ENCODE results near the gene TMCO4.

The TMCO4 gene

GRCh38 chr1:19712928-19713327, 86.8 kb downstream of the TMCO4 start:
- DNase-seq: no peak

DNA sequence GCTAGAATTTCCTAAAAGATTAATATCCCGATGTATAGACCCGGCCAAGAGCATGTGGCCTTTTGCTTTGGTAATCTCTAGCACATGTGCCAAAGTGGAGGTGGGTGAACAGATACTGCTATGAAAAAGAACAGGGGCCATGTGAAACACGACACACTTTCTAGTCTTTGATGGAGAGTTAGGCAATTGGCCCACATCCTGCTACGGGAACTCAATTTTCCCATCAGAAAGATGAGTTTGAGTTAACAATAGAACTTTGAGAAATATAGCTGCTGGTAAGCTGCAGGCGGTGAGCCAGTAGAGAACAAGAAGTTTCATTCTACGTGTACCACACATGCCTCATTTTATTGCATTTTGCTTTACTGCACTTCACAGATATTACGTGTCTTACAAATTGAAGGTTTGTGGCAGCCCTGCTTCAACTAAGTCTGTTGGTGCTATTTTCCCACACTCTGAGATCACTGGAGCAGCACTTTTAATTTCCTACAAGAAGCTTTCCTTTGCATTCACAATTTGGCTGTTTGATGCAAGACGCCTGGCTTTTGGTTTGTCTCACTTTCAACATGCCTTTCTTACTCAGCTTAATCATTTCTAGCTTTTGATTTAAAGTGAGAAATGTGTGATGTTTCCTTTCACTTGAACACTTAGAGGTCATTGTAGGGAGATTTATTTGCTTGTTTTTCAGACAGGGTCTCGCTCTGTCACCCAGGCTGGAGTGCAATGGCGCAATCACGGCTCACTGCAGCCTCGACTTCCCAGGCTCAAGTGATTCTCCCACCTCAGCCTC, 88.7 kb downstream of the TMCO4 start:
- DNase-seq: no peak

DNA sequence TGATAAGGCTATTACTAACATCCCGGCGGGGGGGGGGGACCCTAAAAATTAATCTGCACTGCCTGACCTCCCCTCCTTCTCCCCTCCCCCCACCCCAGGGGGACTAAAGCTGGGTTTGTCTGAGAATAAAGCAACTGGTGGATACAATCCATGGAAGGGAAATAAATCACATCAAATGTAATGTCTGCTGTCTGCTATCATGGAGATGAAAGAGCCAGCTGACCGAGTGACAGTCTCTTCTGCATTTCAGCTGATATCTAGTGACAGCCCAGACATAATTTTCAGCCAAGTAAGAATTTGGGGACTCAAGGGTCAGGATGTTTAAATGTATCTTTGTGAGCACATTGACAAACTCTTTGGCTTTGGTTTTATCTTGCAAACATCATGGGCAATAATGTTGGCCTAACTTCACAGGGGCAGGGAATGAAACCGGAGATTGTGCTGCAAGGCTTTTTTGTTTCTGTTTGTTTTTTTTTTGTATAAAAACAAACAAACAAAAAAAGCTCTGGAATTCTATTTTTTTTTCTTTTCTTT, 90.4 kb downstream of the TMCO4 start:
- no peak for DNase-seq

DNA sequence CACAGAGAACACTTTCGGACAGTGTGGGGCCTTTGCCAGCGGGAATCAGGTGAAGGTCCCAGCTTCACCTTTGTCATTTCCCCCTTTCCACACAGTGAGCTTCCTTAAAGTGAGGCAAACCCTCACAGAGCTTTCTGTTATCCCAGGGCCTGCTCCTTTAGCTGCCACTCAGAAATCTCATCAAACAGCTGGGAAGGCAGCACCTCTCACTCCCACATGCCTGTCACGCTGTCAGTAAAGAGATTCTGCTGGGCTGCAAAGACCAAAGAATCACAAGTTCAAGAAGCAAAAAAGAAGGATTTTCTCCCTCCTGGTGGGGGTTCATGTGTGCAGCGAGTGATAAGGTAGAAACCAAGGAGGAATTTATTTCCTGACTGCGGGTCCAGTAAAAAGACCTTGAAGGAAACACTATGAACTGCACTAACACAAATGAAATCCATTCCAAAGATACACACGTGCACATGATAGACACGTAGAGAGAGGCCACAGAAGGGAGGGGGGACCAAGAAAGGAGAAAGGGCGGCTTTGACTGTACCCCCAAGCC, 91.1 kb downstream of the TMCO4 start:
- no peak for DNase-seq

DNA sequence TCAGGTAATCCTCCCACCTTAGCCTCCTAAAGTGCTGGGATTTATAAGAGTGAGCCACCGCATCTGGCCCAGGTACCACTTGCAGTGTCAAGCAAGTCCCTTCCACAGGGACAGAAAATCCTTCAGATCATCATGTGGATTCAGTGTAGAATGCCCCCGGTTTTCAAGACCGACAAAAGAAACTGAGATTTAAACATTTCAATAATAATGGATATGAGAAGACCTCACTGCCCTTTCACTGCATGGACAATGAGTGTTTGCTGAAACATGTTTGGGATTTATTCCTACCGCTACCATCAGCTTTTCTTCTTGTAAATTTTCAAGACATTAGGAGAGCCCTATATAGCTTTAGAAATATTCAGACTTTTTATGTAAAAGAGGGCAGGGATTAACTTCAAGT, 93.6 kb downstream of the TMCO4 start:
- no peak for DNase-seq

DNA sequence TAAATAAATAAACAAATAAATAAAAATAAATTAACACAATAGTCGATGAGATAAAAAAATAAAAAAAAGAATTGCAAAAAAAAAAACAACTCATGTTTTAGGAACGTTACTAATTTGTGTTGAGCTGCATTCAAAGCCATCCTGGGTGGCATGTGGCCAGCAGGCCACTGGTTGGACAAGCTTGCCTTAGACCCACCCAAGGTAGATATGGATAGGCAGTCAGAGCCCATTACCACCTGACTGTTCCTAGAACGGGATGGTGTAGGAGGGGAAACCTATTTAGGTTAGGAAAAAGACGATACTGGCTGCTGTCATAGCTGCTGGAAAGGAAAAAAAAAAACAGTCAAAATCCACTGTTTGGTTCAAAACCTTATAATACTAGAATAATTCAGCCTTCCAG, 94.3 kb downstream of the TMCO4 start:
- no peak for DNase-seq

DNA sequence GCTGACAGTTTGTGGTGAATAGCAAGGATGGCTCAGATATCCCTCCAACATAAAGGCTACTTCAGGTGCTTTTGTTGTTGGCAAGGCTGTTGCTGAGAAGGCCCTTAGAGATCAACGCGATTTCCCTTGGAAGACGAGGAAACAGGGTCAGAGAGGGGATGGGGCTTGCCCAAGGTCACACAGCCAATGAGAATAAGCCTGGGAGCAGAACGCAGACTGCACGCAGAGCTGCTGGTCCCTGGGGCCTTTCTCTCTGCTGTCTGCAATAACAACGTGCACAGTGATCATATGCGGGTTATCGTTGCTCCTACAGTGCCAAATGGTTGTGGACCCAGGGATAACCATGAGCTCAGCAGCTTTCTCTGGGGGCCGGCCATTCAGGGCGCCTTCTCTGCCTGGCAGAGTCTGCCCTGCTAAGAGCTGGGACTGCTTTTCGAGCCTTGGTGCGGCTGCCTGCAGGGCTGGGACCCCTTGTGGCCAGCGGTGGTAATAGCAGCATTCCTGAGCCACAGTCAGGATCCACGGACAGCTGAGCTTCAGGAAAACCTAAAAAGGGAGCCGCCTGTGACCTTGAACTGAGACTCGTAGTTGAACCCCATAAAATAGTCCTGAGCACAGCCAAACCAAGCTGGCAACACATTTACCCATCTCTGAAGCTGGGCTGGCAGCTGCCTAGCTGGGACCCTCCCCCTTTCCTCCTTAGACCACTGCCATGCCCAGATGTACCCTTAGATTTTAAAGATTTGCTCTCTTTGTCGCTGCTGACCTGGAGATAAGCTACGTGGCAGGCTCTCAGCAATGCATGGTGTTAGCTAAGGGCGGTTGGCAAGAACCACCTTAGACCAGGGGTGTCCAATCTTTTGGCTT, 95.2 kb downstream of the TMCO4 start:
- DNase-seq: peak; percentile 92

DNA sequence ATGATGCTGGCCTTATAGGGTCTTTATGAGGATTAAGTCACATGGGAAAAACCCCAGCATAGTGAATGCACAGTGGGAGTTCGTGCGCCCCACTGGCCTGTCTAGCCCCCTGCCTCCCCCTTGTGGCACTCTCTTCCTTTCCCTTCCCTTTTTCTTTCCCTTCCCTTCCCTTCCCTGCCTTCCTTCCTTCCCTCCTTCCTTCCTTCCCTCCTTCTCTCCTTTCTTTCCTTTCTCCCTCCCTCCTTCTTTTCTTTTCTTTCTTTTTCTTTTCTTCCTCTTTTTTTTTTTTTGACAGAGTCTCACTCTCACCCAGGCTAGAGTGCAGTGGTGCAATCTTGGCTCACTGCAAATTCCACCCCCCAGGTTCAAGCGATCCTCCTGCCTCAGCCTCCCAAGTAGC, 96.4 kb downstream of the TMCO4 start:
- DNase-seq: no peak

DNA sequence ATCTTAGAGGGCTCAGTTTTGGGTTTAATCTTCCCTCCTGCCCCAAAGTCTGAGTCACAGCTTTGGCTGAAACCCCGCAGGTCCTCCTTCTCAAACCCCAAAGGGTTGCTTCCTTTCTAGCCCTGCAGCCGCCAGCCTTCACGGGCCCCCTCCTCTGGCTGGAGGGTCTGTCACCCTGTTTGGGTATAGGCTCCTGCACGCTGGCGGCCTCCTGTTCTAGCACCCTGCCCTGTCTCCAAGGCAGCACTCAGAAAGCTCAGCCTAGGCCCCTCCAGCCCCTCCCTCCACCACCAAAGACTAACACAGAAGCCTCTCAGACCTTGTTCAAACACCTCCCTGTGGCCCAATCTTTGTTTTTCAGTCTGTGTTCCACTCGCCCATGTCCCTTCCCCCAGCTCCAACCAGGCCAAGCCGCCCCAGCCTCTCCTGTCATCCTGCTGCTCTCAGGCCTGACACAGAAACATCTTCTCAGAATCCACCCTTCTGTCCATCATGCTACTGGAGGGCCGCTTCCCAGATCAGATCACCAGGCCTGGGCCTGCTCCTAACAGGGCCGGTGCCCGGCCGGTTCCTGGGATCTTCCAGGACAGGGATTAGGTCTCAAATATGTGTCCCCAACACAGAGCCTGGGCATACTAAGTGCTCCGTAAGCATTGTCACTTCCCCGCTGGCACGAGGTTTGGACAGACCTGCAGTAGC, 99.5 kb downstream of the TMCO4 start:
- DNase-seq: no peak

DNA sequence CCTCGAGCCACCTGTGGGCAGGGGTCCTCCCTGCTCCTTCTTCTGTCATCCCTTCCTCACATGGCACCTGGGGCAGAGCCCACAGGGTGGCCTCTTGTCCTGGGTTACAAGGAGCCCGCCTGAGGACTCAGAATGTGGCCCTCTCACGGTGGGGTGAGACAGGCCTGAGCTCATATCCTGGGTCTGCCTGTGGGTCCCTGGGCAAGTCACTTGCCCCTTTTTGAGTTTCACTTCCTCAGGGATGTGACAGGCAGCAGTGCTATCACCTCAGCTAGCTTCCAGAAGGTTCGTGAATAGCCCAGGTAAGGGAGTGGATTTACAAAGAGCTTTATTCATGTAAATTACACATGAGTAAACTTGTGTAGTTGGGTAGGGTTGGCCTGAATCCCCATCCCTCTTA, 101.5 kb downstream of the TMCO4 start:
- DNase-seq: peak; percentile 29

GRCh38 chr1:19696820-19697219, 102.9 kb downstream of the TMCO4 start:
- no peak for DNase-seq

- no peak for DNase-seq
Observed at GRCh38 chr1:19695772-19696171, 103.9 kb downstream of the TMCO4 start.

DNA sequence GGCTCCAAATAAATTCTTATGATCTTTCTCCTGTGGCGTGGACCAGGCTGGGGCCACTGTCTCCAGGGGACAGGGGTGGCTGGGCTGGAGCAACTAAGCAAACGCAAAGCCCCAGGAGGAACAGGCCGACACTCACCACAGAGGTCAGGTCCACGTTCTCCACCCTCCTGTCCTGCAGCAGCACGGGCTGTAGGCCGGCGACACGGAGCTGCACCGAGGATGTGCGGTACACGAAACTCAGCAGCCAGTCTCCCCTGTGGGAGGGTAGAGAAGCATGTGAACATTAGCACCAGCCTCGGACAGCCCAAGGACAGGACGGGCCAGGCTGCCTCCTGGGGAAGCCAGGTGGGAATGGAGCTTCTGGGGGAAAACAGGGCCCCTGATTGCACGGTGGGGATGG, 105.4 kb downstream of the TMCO4 start:
- no peak for DNase-seq

- DNase-seq: no peak
Observed at GRCh38 chr1:19690342-19690741, 109.4 kb downstream of the TMCO4 start.

GRCh38 chr1:19689856-19690255, 109.9 kb downstream of the TMCO4 start:
- DNase-seq: no peak

DNA sequence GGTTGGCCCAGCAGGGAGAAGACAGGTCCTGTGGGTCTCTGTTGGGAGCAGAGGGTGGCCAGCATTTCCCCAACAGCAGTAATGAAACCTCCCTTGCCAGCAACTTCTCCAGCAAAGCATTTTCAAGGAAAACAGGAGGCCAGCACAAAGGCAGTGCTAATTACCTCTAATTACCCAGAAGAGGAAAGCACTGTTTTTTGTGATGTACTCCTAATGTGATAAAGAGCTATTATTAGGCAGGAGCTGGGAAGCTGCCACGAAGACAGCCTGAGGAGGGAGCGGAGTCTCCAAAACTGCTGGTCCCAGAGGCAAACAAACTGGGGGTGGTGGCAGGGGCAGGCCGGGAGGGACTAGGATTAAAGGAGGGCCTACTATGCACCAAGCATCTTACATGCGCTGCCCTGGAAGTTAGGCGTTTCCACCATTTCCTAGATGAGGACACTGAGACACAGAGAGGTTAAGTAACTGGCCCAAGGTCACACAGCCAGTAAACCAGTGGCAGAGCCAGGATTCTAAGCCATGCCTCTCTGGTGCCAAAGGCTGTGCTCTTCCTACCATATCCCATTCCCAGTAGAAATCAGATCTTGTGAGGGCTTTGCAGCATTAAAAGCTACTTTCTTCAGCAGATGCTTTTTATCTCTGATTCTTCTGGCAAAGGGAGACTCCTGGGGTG, 110.5 kb downstream of the TMCO4 start:
- no peak for DNase-seq

DNA sequence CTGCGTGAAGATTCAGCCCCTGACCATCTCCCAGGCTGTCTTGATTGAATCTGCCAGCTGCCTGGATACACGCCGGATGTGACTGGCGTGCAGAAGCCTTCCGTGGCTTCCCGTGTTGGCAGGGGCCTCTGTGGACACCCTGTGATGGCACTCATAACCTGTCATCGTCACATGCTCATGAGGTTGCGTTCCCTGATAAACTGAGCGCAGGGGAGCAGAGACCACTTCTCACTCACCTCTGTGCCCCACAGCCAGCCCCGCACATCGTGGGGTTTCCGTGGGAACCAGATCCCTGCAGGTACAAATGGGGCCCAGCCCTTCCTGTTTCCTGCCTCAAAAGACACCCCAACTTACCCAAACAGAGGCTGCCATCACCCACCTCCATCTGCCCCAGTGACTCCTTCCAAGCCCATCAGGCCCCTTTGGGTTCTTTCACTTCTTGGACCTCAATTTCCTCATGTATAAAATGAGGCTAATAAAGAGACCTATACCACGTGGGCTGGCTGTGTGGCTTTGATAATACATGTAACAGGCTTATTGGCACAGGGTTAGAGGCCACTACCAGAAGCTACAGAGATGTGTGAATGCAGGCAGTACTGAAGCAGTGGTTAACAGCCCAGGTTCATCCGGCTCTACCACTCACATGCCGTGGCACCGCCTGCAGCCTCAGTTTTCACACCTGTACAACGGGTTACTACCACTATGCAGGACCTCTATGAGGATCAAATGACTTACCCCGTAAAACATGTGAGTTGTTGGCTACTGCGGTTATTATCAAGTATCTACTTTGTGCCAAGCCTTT, 111.5 kb downstream of the TMCO4 start:
- no peak for DNase-seq

DNA sequence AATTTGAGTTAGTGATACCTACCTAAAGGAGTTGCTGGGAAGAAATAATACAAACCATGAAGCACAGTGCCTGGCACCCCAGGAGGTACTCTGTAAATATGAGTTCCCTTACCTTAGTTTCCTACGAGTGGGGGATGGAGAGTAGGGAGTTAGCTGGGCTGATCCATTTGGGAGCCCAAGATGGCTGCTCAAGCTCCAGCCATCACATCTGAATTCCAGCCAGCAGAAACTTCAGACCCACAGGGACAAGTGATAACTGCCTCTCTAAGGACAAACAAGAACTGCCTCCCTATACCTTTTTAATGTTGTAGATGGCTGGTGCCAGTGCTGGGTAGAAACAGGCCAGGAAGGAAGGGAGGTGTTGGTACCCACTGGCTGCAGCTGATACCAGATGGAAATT, 112.3 kb downstream of the TMCO4 start:
- DNase-seq: no peak

- DNase-seq: no peak
Observed at GRCh38 chr1:19685994-19686393, 113.7 kb downstream of the TMCO4 start.

- DNase-seq: no peak
Observed at GRCh38 chr1:19684677-19685076, 115.0 kb downstream of the TMCO4 start.

DNA sequence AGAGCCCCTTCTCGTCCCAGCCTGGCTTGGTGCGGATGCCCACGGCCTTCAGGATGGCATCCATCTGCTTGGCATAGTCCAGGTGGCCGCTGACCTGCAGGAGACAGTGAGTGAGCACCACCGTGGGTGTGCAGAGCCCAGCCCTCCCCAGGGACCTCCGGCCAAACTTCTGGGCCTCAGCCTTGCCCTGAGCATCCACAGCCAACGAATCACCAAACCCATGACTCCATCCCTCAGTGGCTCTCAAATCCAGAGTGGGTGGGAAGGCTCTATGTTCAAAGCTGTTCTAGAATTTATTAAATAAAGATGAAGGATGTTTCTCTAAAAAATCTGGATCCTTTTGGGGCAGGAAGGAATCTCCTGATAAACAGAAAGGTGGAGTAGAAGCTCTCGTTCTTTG, 116.4 kb downstream of the TMCO4 start:
- no peak for DNase-seq

GRCh38 chr1:19682901-19683300, 116.8 kb downstream of the TMCO4 start:
- DNase-seq: no peak
